Mesendoderm (in vitro differentiated cells): ENCODE data around the gene PDPR.
"Not testable (repeated sequence)": the region's sequence is repeated elsewhere in the genome, so short reads cannot be mapped to it uniquely, and the experiment has no call there.

Experiments
- DNase-seq: peaks from one replicate; pipeline ENCODE4 v3.0.0; 2013
- H2AK5ac ChIP-seq: 2 replicates; pipeline ENCODE4 v1.6.1; 2013; ENCODE audit warnings: low read length, inconsistent platforms
- H2BK120ac ChIP-seq: 2 replicates; pipeline ENCODE4 v1.6.1; 2013; ENCODE audit warnings: low read depth, mild to moderate bottlenecking, low read length, moderate library complexity, mixed read lengths
- H2BK15ac ChIP-seq: replicated peaks from 2 replicates; pipeline ENCODE4 v1.6.1; 2013; ENCODE audit warnings: low read depth, mild to moderate bottlenecking, moderate library complexity
- H2BK5ac ChIP-seq: 2 replicates; pipeline ENCODE4 v1.6.1; 2013; ENCODE audit warnings: low read length, inconsistent platforms
- H3K18ac ChIP-seq: 2 replicates; pipeline ENCODE4 v1.6.1; 2013; ENCODE audit warnings: mild to moderate bottlenecking, low read length, mixed read lengths
- H3K23ac ChIP-seq: one replicate; pipeline ENCODE4 v1.6.1; 2013; ENCODE audit warnings: low read length
- H3K27ac ChIP-seq: 2 replicates; pipeline ENCODE4 v1.5.1; 2013; ENCODE audit warnings: low read depth, mild to moderate bottlenecking, inconsistent platforms, low read length, moderate library complexity
- H3K27me3 ChIP-seq: 2 replicates; pipeline ENCODE4 v1.6.1; 2013; ENCODE audit warnings: low read length, control low read depth, mild to moderate bottlenecking, inconsistent platforms; ENCODE audit not compliant: insufficient read depth, poor library complexity
- H3K36me3 ChIP-seq: 2 replicates; pipeline ENCODE4 v1.6.1; 2013; ENCODE audit warnings: low read length, inconsistent platforms; ENCODE audit not compliant: control insufficient read depth, insufficient read depth
- H3K4ac ChIP-seq: one replicate; pipeline ENCODE4 v1.6.1; 2013; ENCODE audit warnings: low read depth, mild to moderate bottlenecking, low read length, moderate library complexity
- H3K4me1 ChIP-seq: 2 replicates; pipeline ENCODE4 v1.6.1; 2013; ENCODE audit warnings: low read depth, low read length, inconsistent platforms; ENCODE audit not compliant: control insufficient read depth
- H3K4me2 ChIP-seq: 2 replicates; pipeline ENCODE4 v1.6.1; 2013; ENCODE audit warnings: low read length
- H3K4me3 ChIP-seq: 2 replicates; pipeline ENCODE4 v1.5.1; 2013; ENCODE audit warnings: mild to moderate bottlenecking, low read length
- H3K56ac ChIP-seq: one replicate; pipeline ENCODE4 v1.6.1; 2013; ENCODE audit warnings: low read length
- H3K79me1 ChIP-seq: 2 replicates; pipeline ENCODE4 v1.6.1; 2013; ENCODE audit warnings: low read length, inconsistent platforms
- H3K79me2 ChIP-seq: 2 replicates; pipeline ENCODE4 v1.6.1; 2013; ENCODE audit warnings: mild to moderate bottlenecking, low read length; ENCODE audit not compliant: control insufficient read depth, insufficient read depth
- H3K9ac ChIP-seq: 2 replicates; pipeline ENCODE4 v1.6.1; 2013; ENCODE audit warnings: low read length, inconsistent platforms
- H4K5ac ChIP-seq: one replicate; pipeline ENCODE4 v1.6.1; 2013; ENCODE audit warnings: low read length
- H4K8ac ChIP-seq: one replicate; pipeline ENCODE4 v1.6.1; 2013; ENCODE audit warnings: low read depth, mild to moderate bottlenecking, control low read depth, low read length, moderate library complexity
- WGBS: extraction: QIAGEN DNeasy Blood & Tissue Kit; methylation state at CpG from one replicate; pipeline ENCODE4 v1.1.7; 2013; ENCODE audit warnings: low lambda C conversion rate, missing lambda C conversion rate; ENCODE audit not compliant: insufficient coverage; ENCODE audit errors: extremely low coverage; 5-methylcytosine and 5-hydroxymethylcytosine counted together

PDPR gene

DNA sequence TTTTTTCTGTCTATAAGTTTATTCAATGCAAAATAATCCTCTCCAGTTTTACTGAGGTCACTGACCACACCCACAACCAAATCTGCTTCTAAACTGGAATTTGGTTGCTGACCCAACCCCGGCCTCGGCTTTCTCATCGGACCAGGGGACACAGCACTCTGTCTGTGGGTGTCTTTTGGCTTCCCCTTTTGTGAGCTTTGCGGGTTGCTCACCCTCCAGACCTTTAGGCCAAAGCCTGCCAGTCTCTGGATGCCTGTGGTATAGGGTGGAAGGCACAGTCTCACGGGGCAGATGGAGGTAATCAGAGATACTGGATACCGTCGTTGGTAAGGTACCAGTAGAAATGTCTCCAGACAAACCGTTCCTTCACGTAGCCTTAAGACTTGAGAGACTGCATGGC, 35.1 kb upstream of the PDPR start:
- not testable (repeated sequence) for H3K36me3 ChIP-seq, H3K27me3 ChIP-seq, H3K79me1 ChIP-seq, H3K23ac ChIP-seq, DNase-seq, H3K18ac ChIP-seq, H3K56ac ChIP-seq, H3K79me2 ChIP-seq, H3K27ac ChIP-seq, H4K8ac ChIP-seq, H3K4me3 ChIP-seq, H3K4ac ChIP-seq, H3K4me2 ChIP-seq, H2BK15ac ChIP-seq, H2BK5ac ChIP-seq, H2AK5ac ChIP-seq, H3K9ac ChIP-seq, H3K4me1 ChIP-seq, H4K5ac ChIP-seq, H2BK120ac ChIP-seq
- WGBS: no CpG with 5 or more reads among the region's 9 CpGs

DNA sequence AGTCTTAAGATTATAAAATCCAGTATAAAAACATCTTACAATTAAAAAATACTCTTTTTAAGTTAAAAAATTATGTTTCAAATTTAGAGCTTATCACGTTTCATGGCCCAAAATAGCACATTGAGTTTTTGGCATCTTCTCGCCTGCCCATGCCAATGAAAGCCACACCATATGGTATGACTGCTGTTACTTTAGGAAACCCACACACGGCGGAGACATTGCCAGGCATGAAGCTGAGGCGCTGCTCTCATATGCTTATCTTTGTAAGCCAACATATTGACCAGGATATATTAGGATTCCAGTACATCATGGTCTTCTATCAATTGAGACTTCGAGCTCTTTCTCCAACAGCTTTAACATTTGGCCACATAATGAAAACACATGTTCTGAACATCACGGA, 32.9 kb upstream of the PDPR start:
- H3K4me1 ChIP-seq, H3K4ac ChIP-seq, H3K79me1 ChIP-seq, H2BK15ac ChIP-seq, H3K4me3 ChIP-seq, DNase-seq, H2BK120ac ChIP-seq, H3K27me3 ChIP-seq, H3K56ac ChIP-seq, H3K9ac ChIP-seq, H3K4me2 ChIP-seq, H3K36me3 ChIP-seq, H3K23ac ChIP-seq, H2BK5ac ChIP-seq, H2AK5ac ChIP-seq, H4K5ac ChIP-seq, H4K8ac ChIP-seq, H3K27ac ChIP-seq, H3K79me2 ChIP-seq, H3K18ac ChIP-seq: not testable (repeated sequence)
- no CpG with 5 or more reads among the region's 7 CpGs for WGBS

DNA sequence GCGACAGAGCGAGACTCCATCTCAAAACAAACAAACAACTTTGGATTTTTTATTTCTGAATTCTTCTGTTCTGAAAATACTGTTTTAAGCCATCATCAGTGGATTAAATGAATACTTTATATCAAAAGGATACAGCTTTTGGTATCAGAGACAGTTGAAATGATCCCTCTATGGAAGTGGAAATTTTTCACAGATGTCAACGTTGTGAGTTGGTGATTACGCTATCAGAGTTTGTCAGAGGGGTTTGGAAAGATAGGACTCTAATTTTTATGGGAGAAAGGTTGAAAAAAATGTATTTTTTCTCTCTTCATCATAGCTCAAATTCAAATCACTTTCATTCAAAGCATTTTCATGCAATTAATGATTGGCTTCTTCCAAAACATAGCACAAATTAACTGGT, 30.2 kb upstream of the PDPR start:
- not testable (repeated sequence) for H4K8ac ChIP-seq, H3K4me3 ChIP-seq, H3K36me3 ChIP-seq, H3K18ac ChIP-seq, H3K4me1 ChIP-seq, H2BK5ac ChIP-seq, H3K23ac ChIP-seq, H3K79me2 ChIP-seq, H3K56ac ChIP-seq, H2BK120ac ChIP-seq, H3K27me3 ChIP-seq, H2AK5ac ChIP-seq, DNase-seq, H4K5ac ChIP-seq, H3K9ac ChIP-seq, H3K4ac ChIP-seq, H2BK15ac ChIP-seq, H3K79me1 ChIP-seq, H3K4me2 ChIP-seq, H3K27ac ChIP-seq
- no CpG with 5 or more reads among the region's 4 CpGs for WGBS

DNA sequence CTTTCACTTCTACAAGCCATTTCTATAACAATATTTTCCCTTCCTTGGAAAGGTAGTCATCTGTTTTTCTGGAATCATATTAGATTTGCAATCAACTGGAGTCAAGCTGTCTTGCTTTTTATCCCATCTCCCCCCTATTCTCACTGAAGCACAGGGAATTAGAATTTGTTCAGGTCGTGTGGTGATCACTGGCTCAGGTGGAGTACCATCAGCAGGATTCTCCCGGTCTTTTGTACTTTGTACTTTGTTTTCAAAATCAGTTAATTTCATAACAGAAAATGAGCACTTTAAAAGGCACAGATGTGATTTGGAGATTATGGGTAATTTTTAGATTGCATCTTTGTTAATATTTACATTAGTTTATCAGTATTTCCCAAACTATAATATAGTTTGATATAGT, 26.0 kb upstream of the PDPR start:
- H4K5ac ChIP-seq, DNase-seq, H3K79me1 ChIP-seq, H2BK120ac ChIP-seq, H3K4ac ChIP-seq, H3K4me2 ChIP-seq, H2BK15ac ChIP-seq, H3K27me3 ChIP-seq, H3K27ac ChIP-seq, H3K4me3 ChIP-seq, H2BK5ac ChIP-seq, H3K18ac ChIP-seq, H2AK5ac ChIP-seq, H4K8ac ChIP-seq, H3K23ac ChIP-seq, H3K4me1 ChIP-seq, H3K79me2 ChIP-seq, H3K36me3 ChIP-seq, H3K9ac ChIP-seq, H3K56ac ChIP-seq: not testable (repeated sequence)
- no CpG with 5 or more reads among the region's 2 CpGs for WGBS

DNA sequence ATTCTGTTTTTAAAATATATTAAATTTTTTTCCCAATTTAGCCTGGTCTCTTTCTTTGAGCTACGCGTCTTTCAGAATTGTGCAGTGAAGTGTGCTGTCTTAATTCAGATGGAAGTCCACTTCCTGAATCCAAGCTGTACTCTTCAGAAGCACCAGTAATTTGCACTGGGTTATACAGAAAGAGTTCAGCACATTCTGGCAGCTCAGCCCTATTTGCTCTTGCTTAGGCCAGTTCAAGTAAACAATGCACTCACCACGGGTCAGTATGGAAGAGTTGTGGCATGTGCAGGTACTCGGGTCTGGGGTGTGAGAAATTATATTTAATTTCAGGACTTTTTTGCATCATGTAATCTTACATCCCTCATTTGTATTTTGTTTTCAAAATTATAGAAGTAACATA, 25.3 kb upstream of the PDPR start:
- not testable (repeated sequence) for H2BK120ac ChIP-seq, H3K27me3 ChIP-seq, H3K27ac ChIP-seq, H2BK15ac ChIP-seq, H2AK5ac ChIP-seq, H3K9ac ChIP-seq, H3K79me2 ChIP-seq, H3K79me1 ChIP-seq, H3K36me3 ChIP-seq, H3K4me3 ChIP-seq, H2BK5ac ChIP-seq, DNase-seq, H3K18ac ChIP-seq, H4K5ac ChIP-seq, H3K4me1 ChIP-seq, H4K8ac ChIP-seq, H3K56ac ChIP-seq, H3K4ac ChIP-seq, H3K23ac ChIP-seq, H3K4me2 ChIP-seq
- no CpG with 5 or more reads among the region's 4 CpGs for WGBS

DNA sequence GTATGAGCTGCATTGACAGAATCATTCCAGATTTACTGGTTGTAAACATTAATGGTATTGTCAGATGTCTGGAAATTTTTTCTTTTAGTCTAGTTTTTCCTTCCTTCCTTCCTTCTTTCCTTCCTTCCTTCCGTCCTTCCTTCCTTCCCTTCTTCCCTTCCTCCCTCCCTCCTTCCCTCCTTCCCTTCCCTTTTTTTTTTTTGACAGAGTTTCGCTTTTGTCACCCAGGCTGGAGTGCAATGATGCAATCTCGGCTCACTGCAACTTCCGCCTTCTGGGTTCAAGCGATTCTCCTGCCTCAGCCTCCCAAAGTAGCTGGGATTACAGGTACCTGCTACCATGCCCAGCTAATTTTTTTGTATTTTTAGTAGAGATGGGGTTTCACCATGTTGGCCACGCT, 24.8 kb upstream of the PDPR start:
- no CpG with 5 or more reads among the region's 6 CpGs for WGBS
- DNase-seq, H3K79me1 ChIP-seq: not testable (repeated sequence)

More for the DNA sequence above, 24.8 kb upstream of the PDPR start:
- H3K23ac ChIP-seq, H3K79me2 ChIP-seq, H3K4me3 ChIP-seq, H3K18ac ChIP-seq, H3K27ac ChIP-seq, H2AK5ac ChIP-seq, H3K4me1 ChIP-seq, H3K9ac ChIP-seq, H2BK120ac ChIP-seq, H4K8ac ChIP-seq, H3K27me3 ChIP-seq, H3K4me2 ChIP-seq, H3K36me3 ChIP-seq, H2BK5ac ChIP-seq, H4K5ac ChIP-seq, H3K4ac ChIP-seq, H2BK15ac ChIP-seq, H3K56ac ChIP-seq: not testable (repeated sequence)
